Cortex of kidney (tissue), 1 donor: ENCODE measurements around the gene ZC3H12A.

Experiments
- DNase-seq: peaks from one replicate; lab custom pipeline; 2025; lab: John Stamatoyannopoulos, UW

Gene ZC3H12A

GRCh38 chr1:37474046-37474696, at the start of gene ZC3H12A:
Gene ZC3H12A, plus strand, starts transcription at chr1:37474580. Its CDS starts 917 bp downstream, at chr1:37475497.
- no peak for DNase-seq

- no peak for DNase-seq
These were observed 49.2 kb upstream of the ZC3H12A start for GRCh38 chr1:37425221-37425620.

- no peak for DNase-seq
These were observed 45.4 kb upstream of the ZC3H12A start for GRCh38 chr1:37429029-37429428.

GRCh38 chr1:37430103-37430985, 44.0 kb upstream of the ZC3H12A start:
- no peak for DNase-seq

- DNase-seq, result no peak
These were observed 41.7 kb upstream of the ZC3H12A start for GRCh38 chr1:37432716-37433115.

- DNase-seq, result no peak
These were observed 41.2 kb upstream of the ZC3H12A start for GRCh38 chr1:37433171-37433570.

- DNase-seq, result no peak
These were observed 39.8 kb upstream of the ZC3H12A start for GRCh38 chr1:37434292-37435225.

GRCh38 chr1:37437087-37437486, 37.3 kb upstream of the ZC3H12A start:
- DNase-seq, result no peak

- DNase-seq, result no peak
These were observed 36.1 kb upstream of the ZC3H12A start for GRCh38 chr1:37438037-37438868.

- no peak for DNase-seq
These were observed 35.5 kb upstream of the ZC3H12A start for GRCh38 chr1:37438869-37439343.

GRCh38 chr1:37439349-37439995, 34.9 kb upstream of the ZC3H12A start:
- no peak for DNase-seq

GRCh38 chr1:37441490-37441889, 32.9 kb upstream of the ZC3H12A start:
- no peak for DNase-seq

- DNase-seq, result no peak
These were observed 32.2 kb upstream of the ZC3H12A start for GRCh38 chr1:37442139-37442538.

- DNase-seq, result no peak
These were observed 31.7 kb upstream of the ZC3H12A start for GRCh38 chr1:37442644-37443043.

GRCh38 chr1:37446874-37447273, 27.5 kb upstream of the ZC3H12A start:
- no peak for DNase-seq

- DNase-seq, result no peak
These were observed 26.2 kb upstream of the ZC3H12A start for GRCh38 chr1:37448185-37448584.

- DNase-seq, result no peak
These were observed 25.5 kb upstream of the ZC3H12A start for GRCh38 chr1:37448691-37449417.

GRCh38 chr1:37449936-37450335, 24.4 kb upstream of the ZC3H12A start:
- DNase-seq, result no peak

- no peak for DNase-seq
These were observed 22.0 kb upstream of the ZC3H12A start for GRCh38 chr1:37452416-37452815.

GRCh38 chr1:37453647-37454046, 20.7 kb upstream of the ZC3H12A start:
- no peak for DNase-seq
